Stomach (tissue), 9 donors: ENCODE measurements around the gene LDLRAD3. TPM values are rescaled to one million over a fixed set of nuclear protein-coding genes. Genes with fewer than 3 reads are reported as not detected.

Experiments used
- DNase-seq, 2 donors: peaks; one replicate each; pipeline versions ENCODE4 v3.0.0 to v3.0.0-alpha.2; 2013 to 2019
- H3K27ac ChIP-seq, 5 donors: fragments of 200-600 bp in 4 of 5; sonication (generic) in 4 of 5; one replicate each; pipeline ENCODE4 v1.5.1; 2013 to 2019; ENCODE audit warnings: mild to moderate bottlenecking in 1 of 5, moderate library complexity in 1 of 5
- H3K27me3 ChIP-seq, 3 donors: fragments of 200-600 bp; sonication (generic); one replicate each; pipeline ENCODE4 v1.5.1; 2017 to 2019; ENCODE audit warnings: mixed run types in 1 of 3
- H3K36me3 ChIP-seq, 4 donors: fragments of 200-600 bp; sonication (generic); 1 replicate in 3 of 4; 2 replicates in 1 of 4; pipeline ENCODE4 v1.5.1; 2016 to 2019
- H3K4me1 ChIP-seq, 4 donors: fragments of 200-600 bp; sonication (generic); one replicate each; pipeline ENCODE4 v1.5.1; 2016 to 2019
- H3K4me3 ChIP-seq, 4 donors: fragments of 200-600 bp; sonication (generic) in 3 of 4; one replicate each; pipeline ENCODE4 v1.5.1; 2016 to 2019; ENCODE audit warnings: mild to moderate bottlenecking in 1 of 4
- H3K9me3 ChIP-seq, 4 donors: fragments of 200-600 bp; sonication (generic); one replicate each; pipeline ENCODE4 v1.5.1; 2016 to 2019
- EP300 ChIP-seq: sonication (generic); formaldehyde crosslinking; IDR thresholded peaks from one replicate; pipeline ENCODE4 v1.6.1; 2017; ENCODE audit warnings: antibody characterized with exemption
- POLR2A ChIP-seq, 4 donors: fragments of 450-650 bp; IDR thresholded peaks; one replicate each; pipeline ENCODE4 v1.6.1; 2016; ENCODE audit warnings: antibody characterized with exemption in 4 of 4, control low read depth in 2 of 4, mild to moderate bottlenecking in 1 of 4, moderate library complexity in 1 of 4
- POLR2AphosphoS5 ChIP-seq, 3 donors: sonication (generic); formaldehyde crosslinking; IDR thresholded peaks; one replicate each; pipeline ENCODE4 v1.6.1; 2016; ENCODE audit warnings: antibody characterized with exemption in 3 of 3
- WGBS, 5 donors: extraction: QIAGEN DNeasy Blood & Tissue Kit in 3 of 5; methylation state at CpG; one replicate each; pipeline versions ENCODE4 v1.1.5 to v1.1.7; 2013 to 2018; 5-methylcytosine and 5-hydroxymethylcytosine counted together
- intact Hi-C: fragments of 100-400 bp; cut with DNase I; formaldehyde crosslinking; loops from one replicate; pipeline ENCODE4 v1.15.1; 2023; ENCODE audit warnings: low total_unique reads
- polyA plus RNA-seq, 3 donors: library from polyadenylated mRNA; stranded (reverse); fragments of 200-250 nt; gene quantifications; one replicate each; pipeline ENCODE4 v1.2.3, GENCODE V29; 2013
- total RNA-seq, 5 donors: library from RNA; depleted of rRNA; stranded (reverse); fragments of >200 nt; gene quantifications; one replicate each; pipeline versions ENCODE4 v1.1.0 to v1.2.3, GENCODE V29; 2014 to 2016
- TF ChIP-seq, protein P1 (sequence below), 7 experiments: fragments of 450-650 bp in 4 of 7; fragments of 200-600 bp in 3 of 7; sonication (generic) in 3 of 7; IDR thresholded peaks; one replicate each; pipeline ENCODE4 v1.5.1; 2016 to 2019; ENCODE audit warnings: antibody characterized with exemption in 7 of 7, control low read depth in 2 of 7, mild to moderate bottlenecking in 1 of 7
- donor health status: healthy with polysubstance abuse.
- donor health status: Bipolar disorder and iron deficiency.
- donor health status: healthy.

Gene LDLRAD3
- total and polyA plus RNA-seq, 8 donors: 2.0 to 22.8 (median 7.9) TPM

GRCh38 chr11:36035454-36035853 is 91.6 kb downstream of the LDLRAD3 start:
- no peak for DNase-seq
- no peaks in the 10 kb centered on the region for H3K36me3 ChIP-seq
- no peak overlapping the region for H3K4me3 ChIP-seq
- H3K4me1 ChIP-seq: peaks cover 0 to 20% (median 2%) of the 10 kb centered on the region in 4 donors
- WGBS, 5 donors: 30 to 57% (median 44%) methylated on average over 1 of the region's 1 CpG
- no peaks in the 10 kb centered on the region for H3K27me3 ChIP-seq
- no peaks in the 10 kb centered on the region for H3K9me3 ChIP-seq
- TF ChIP-seq POLR2A (IDR thresholded peaks at IDR 0.05) (no peak), EP300 (no peak), POLR2AphosphoS5 (IDR thresholded peaks at IDR 0.05) (no peak)
- TF ChIP-seq, protein P1, sequence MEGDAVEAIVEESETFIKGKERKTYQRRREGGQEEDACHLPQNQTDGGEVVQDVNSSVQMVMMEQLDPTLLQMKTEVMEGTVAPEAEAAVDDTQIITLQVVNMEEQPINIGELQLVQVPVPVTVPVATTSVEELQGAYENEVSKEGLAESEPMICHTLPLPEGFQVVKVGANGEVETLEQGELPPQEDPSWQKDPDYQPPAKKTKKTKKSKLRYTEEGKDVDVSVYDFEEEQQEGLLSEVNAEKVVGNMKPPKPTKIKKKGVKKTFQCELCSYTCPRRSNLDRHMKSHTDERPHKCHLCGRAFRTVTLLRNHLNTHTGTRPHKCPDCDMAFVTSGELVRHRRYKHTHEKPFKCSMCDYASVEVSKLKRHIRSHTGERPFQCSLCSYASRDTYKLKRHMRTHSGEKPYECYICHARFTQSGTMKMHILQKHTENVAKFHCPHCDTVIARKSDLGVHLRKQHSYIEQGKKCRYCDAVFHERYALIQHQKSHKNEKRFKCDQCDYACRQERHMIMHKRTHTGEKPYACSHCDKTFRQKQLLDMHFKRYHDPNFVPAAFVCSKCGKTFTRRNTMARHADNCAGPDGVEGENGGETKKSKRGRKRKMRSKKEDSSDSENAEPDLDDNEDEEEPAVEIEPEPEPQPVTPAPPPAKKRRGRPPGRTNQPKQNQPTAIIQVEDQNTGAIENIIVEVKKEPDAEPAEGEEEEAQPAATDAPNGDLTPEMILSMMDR (IDR thresholded peaks at IDR 0.05): no peak
- H3K27ac ChIP-seq: no peak overlapping the region
- intact Hi-C loops: no loop called here

DNA sequence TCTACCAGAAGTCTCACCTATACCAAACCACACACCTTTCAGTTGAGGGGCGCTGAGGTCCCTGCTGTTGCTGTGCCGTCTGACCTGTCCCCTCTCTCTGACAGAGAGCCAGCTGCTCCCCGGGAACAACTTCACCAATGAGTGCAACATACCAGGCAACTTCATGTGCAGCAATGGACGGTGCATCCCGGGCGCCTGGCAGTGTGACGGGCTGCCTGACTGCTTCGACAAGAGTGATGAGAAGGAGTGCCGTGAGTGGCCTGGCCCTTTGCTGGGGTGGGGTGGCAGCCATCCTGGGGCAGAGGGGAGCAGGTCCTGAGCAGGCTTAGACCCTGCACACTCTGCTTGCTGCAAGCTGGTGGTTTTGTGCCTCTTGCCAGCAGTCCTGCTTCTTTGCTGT is 92.1 kb downstream of the LDLRAD3 start:
- Histone ChIP-seq H3K27ac (no peak overlapping the region), H3K4me1 (peaks cover 0 to 18% (median 2%) of the 10 kb centered on the region in 4 donors), H3K36me3 (no peaks in the 10 kb centered on the region), H3K9me3 (no peaks in the 10 kb centered on the region), H3K4me3 (no peak overlapping the region), H3K27me3 (no peaks in the 10 kb centered on the region)
- WGBS, 5 donors: 86 to 92% (median 91%) methylated on average over 8 to 9 of the region's 9 CpGs
- intact Hi-C loops: no loop called here
- no peak for DNase-seq
- TF ChIP-seq EP300 (no peak), POLR2A (IDR thresholded peaks at IDR 0.05) (no peak), POLR2AphosphoS5 (IDR thresholded peaks at IDR 0.05) (no peak)
- TF ChIP-seq, protein P1 (IDR thresholded peaks at IDR 0.05): no peak

- WGBS, 5 donors: 33 to 45% (median 39%) methylated on average over 7 of the region's 7 CpGs
- no peak for DNase-seq
- intact Hi-C loops: no loop called here
Measured at GRCh38 chr11:36037031-36037430, 93.2 kb downstream of the LDLRAD3 start.

DNA sequence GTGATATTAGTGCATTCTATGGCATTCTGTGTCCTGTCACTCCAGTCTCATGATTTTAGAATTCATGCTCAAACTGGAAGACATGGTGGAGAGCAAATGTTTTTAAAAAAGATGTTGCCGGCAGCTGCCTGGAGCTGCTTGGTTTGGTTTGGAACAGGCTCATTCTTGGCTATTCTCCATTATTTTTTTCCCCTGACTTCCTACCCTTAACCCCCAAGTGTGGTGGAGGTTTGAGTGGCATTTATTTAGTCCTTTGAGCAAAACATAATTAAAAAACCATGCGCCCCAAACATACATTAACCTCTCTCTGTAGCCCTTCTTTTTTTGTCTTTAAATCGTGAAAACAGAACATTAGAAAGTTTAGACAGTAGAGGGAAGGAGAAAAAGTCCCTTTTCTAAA is 94.7 kb downstream of the LDLRAD3 start:
- peaks cover 0 to 9% (median 2%) of the 10 kb centered on the region in 4 donors for H3K4me1 ChIP-seq
- no peaks in the 10 kb centered on the region for H3K27me3 ChIP-seq
- intact Hi-C loops: no loop called here
- TF ChIP-seq POLR2A (IDR thresholded peaks at IDR 0.05): no peak
- TF ChIP-seq POLR2AphosphoS5 (IDR thresholded peaks at IDR 0.05): no peak
- TF ChIP-seq, protein P1 (IDR thresholded peaks at IDR 0.05): no peak
- TF ChIP-seq EP300: no peak
- DNase-seq: no peak
- H3K27ac ChIP-seq: no peak overlapping the region
- WGBS, 5 donors: 63 to 78% (median 74%) methylated on average over 3 of the region's 3 CpGs
- H3K9me3 ChIP-seq: no peaks in the 10 kb centered on the region
- no peak overlapping the region for H3K4me3 ChIP-seq
- H3K36me3 ChIP-seq: no peaks in the 10 kb centered on the region

More at GRCh38 chr11:36037031-36037430, 93.2 kb downstream of the LDLRAD3 start:
- Histone ChIP-seq H3K9me3 (no peaks in the 10 kb centered on the region), H3K4me3 (no peak overlapping the region), H3K36me3 (no peaks in the 10 kb centered on the region), H3K4me1 (peaks cover 0 to 9% (median 2%) of the 10 kb centered on the region in 4 donors), H3K27ac (no peak overlapping the region), H3K27me3 (no peaks in the 10 kb centered on the region)
- no peak for TF ChIP-seq POLR2A (IDR thresholded peaks at IDR 0.05)
- TF ChIP-seq POLR2AphosphoS5 (IDR thresholded peaks at IDR 0.05): no peak
- TF ChIP-seq EP300: no peak
- TF ChIP-seq, protein P1 (IDR thresholded peaks at IDR 0.05): no peak
